Stimulated activated CD8-positive, alpha-beta memory T cell treated with anti-CD3 and anti-CD28 coated beads, Interleukin-15, amount 100 ng/mL, for 1 hour (primary cell): ENCODE results near the gene PDZD2.
A peak's percentile ranks its signal among the peaks of the same experiment; 100 is the strongest.
"Not testable (repeated sequence)": the region's sequence is repeated elsewhere in the genome, so short reads cannot be mapped to it uniquely, and the experiment has no call there.

Experiments
- DNase-seq: peaks from one replicate; pipeline ENCODE4 v3.0.0-alpha.2; 2020; ENCODE audit warnings: low read depth

PDZD2 gene

GRCh38 chr5:31638748-31639418 lies at the start of gene PDZD2:
TSS of gene PDZD2 (plus strand) at chr5:31639131.
- peak; percentile 38 for DNase-seq

- DNase-seq, result no peak
Observed at GRCh38 chr5:31593665-31594064, 45.3 kb upstream of the PDZD2 start.

GRCh38 chr5:31596354-31596753 lies 42.6 kb upstream of the PDZD2 start:
- no peak for DNase-seq

GRCh38 chr5:31598640-31599611 lies 40.0 kb upstream of the PDZD2 start:
- DNase-seq, result no peak

GRCh38 chr5:31602305-31602704 lies 36.6 kb upstream of the PDZD2 start:
- not testable (repeated sequence) for DNase-seq

- DNase-seq, result no peak
Observed at GRCh38 chr5:31604240-31604639, 34.7 kb upstream of the PDZD2 start.

GRCh38 chr5:31604644-31605043 lies 34.3 kb upstream of the PDZD2 start:
- no peak for DNase-seq

GRCh38 chr5:31605920-31606319 lies 33.0 kb upstream of the PDZD2 start:
- no peak for DNase-seq

GRCh38 chr5:31607546-31607945 lies 31.4 kb upstream of the PDZD2 start:
- no peak for DNase-seq

- no peak for DNase-seq
Observed at GRCh38 chr5:31611002-31611401, 27.9 kb upstream of the PDZD2 start.

GRCh38 chr5:31613651-31614050 lies 25.3 kb upstream of the PDZD2 start:
- DNase-seq, result no peak

GRCh38 chr5:31614151-31615020 lies 24.5 kb upstream of the PDZD2 start:
- no peak for DNase-seq

GRCh38 chr5:31617867-31618266 lies 21.1 kb upstream of the PDZD2 start:
- DNase-seq, result no peak

- DNase-seq, result no peak
Observed at GRCh38 chr5:31620026-31620425, 18.9 kb upstream of the PDZD2 start.

- DNase-seq, result no peak
Observed at GRCh38 chr5:31623249-31623648, 15.7 kb upstream of the PDZD2 start.

GRCh38 chr5:31625394-31625793 lies 13.5 kb upstream of the PDZD2 start:
- DNase-seq, result no peak

GRCh38 chr5:31626156-31626555 lies 12.8 kb upstream of the PDZD2 start:
- no peak for DNase-seq

- no peak for DNase-seq
Observed at GRCh38 chr5:31626604-31627234, 12.2 kb upstream of the PDZD2 start.

GRCh38 chr5:31630931-31631330 lies 8.0 kb upstream of the PDZD2 start:
- DNase-seq, result no peak

- no peak for DNase-seq
Observed at GRCh38 chr5:31632460-31632859, 6.5 kb upstream of the PDZD2 start.

GRCh38 chr5:31635446-31635845 lies 3.5 kb upstream of the PDZD2 start:
- DNase-seq, result no peak

GRCh38 chr5:31637851-31638250 lies 1.1 kb upstream of the PDZD2 start:
- DNase-seq, result no peak
